ENCODE measurements around the gene PTPRO.

Gene PTPRO

DNA sequence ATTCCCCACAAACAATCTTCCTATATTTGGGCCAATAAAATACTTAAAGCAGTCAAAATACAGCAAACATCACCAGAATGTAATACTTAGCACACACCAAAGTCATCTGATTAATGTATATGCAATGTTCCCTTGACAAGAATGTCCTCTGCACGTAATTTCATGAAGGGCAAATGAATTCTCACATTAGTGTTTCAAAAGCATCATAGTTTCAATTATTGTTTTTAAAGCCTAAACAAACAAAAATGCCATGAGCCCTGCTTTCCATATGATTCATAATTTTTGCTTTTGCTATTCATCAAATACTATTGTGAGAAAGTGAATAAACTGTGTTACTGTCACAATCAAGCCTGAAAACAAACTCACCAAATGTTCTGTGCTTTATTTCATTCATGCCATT is 310.9 kb downstream of the PTPRO start:
- H3K4me3 ChIP-seq (replicated peaks; ENCODE audit: low read depth, low read length), result no peak overlapping the region
- DNase-seq (ENCODE audit: extremely low read depth, low read depth), result no peak
- TF ChIP-seq, protein P1, sequence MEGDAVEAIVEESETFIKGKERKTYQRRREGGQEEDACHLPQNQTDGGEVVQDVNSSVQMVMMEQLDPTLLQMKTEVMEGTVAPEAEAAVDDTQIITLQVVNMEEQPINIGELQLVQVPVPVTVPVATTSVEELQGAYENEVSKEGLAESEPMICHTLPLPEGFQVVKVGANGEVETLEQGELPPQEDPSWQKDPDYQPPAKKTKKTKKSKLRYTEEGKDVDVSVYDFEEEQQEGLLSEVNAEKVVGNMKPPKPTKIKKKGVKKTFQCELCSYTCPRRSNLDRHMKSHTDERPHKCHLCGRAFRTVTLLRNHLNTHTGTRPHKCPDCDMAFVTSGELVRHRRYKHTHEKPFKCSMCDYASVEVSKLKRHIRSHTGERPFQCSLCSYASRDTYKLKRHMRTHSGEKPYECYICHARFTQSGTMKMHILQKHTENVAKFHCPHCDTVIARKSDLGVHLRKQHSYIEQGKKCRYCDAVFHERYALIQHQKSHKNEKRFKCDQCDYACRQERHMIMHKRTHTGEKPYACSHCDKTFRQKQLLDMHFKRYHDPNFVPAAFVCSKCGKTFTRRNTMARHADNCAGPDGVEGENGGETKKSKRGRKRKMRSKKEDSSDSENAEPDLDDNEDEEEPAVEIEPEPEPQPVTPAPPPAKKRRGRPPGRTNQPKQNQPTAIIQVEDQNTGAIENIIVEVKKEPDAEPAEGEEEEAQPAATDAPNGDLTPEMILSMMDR (IDR thresholded peaks at IDR 0.05; ENCODE audit: low read depth, low read length, missing control alignments), result no peak

DNA sequence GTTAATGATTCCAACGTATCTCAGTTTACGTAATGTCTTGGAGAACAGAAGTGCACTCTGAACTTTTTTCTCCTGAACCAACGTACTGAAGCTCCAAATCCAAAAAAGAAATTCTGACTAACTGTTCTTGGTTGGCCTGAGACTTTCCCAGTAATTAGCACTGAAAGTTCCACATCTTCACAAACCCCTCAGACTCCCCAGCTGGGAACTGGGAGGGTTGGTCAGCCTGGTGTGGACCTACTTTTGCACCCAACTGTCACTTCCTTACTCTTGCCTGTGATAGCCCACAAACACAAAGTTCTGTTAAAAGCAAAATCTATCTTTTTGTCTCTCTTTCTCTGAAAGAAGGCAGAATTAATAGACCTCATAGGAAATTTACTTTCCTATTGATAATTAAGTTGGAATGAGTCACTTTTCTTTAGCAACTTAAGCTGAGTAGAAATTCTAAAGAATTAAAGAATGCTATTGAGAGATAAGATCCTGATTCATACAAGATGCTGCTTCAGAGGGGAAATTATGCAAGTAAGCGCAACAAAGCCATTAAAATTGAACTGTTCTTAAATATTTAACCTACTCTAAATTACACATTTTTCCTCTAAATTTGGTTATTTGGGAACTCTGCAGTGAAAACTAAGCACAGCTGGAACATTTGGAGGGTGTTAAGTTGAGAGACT is 311.8 kb downstream of the PTPRO start:
- TF ChIP-seq, protein P1 (IDR thresholded peaks at IDR 0.05; ENCODE audit: low read depth, low read length, missing control alignments), result no peak
- no peak for DNase-seq (ENCODE audit: extremely low read depth, low read depth)
- H3K4me3 ChIP-seq (replicated peaks; ENCODE audit: low read depth, low read length), result no peak overlapping the region

DNA sequence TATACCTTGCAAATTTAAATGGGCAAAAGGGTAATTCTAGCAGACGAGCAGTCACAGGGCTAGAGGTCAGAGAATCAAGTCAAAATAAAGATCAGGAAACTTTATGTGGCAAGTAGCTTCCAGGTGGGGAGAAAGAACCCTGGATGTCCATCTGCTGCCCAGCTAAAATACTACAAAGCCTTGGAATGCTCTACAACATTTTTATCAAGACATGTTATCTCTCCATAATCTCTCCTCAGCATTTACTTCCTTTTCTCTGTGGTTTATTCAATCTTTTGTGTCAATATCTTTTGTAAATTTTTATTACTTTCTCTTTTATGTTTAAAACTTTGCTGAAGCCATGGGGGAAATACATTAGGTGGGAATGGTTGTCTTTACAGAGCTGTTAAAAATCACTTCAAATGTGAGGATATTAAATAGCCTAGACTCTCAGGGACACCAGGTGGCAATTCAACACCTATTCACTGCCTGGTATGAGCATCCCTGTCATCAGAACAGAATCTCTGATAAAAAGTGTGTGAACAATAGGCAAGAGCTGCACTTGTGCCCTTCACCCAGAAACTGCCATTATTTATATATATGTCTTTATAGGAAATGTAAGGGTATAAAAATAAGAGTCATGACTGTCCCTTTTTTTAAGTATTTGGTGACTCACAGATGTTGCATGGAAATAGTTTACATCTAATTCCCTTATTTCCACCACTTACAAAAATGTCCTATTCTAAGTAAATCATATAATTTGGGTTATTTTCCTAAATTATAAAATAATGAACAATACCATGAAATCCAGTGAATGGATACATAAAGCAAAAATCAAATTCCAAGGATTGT is 314.0 kb downstream of the PTPRO start:
- TF ChIP-seq, protein P1 (IDR thresholded peaks at IDR 0.05; ENCODE audit: low read depth, low read length, missing control alignments), result no peak
- no peak for DNase-seq (ENCODE audit: extremely low read depth, low read depth)
- no peak overlapping the region for H3K4me3 ChIP-seq (replicated peaks; ENCODE audit: low read depth, low read length)

DNA sequence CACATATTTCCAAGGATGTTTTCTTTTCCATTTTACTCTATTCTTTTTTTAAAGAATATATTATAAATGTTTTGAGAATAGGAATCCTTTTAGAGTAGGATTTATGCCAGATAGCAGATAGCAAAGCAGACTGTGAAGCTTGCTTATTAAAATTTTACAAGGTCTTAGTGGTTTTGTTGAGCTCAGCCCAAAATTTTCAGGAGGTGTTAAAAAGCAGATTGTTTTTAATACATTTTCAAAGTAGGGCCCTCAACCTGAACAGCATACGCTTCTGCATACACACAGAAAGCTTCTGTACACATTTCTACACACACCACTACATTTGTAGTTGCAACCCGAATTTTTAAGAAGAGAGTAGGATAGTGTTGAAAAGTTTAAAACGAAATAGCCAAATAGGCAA is 315.9 kb downstream of the PTPRO start:
- H3K4me3 ChIP-seq (replicated peaks; ENCODE audit: low read depth, low read length), result no peak overlapping the region
- no peak for DNase-seq (ENCODE audit: extremely low read depth, low read depth)
- TF ChIP-seq, protein P1 (IDR thresholded peaks at IDR 0.05; ENCODE audit: low read depth, low read length, missing control alignments), result no peak

DNA sequence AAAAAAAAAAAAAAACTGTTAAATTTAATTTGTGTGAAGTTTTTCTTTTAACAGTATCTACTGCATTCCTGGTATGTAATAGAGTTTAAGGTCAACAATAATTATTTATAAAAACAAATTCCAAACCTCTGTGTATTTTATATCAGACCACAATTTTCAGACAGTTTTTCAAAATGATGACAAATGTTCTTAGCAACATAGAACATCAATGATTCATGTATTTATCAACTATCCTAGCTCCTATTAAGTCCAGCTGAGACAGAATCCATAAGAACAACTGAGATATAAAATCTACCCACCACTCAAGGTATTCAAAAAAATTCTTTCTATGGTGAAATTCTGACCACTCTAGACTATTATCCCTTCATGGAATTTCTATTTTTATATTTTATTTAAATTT is 322.4 kb downstream of the PTPRO start:
- TF ChIP-seq, protein P1 (IDR thresholded peaks at IDR 0.05; ENCODE audit: low read depth, low read length, missing control alignments), result no peak
- DNase-seq (ENCODE audit: extremely low read depth, low read depth), result no peak
- no peak overlapping the region for H3K4me3 ChIP-seq (replicated peaks; ENCODE audit: low read depth, low read length)

DNA sequence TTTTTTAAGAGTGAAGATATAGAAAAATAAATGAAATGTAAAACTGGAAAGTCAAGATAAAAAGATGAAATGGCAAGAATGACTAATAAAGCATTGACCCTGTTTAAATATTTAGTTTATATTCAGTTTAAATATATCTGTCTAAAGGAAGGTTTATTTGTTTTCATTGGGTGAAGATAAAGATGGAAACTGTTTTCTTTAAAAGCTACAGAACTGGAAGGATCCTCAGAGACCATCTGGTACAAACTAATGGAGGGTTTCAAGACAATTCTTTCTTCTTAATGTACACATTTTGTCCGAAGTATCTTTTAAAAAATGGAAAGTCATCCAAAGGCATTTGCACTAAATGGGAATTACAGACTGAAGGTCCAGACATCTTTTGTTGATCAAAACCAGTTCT is 324.3 kb downstream of the PTPRO start:
- no peak for DNase-seq (ENCODE audit: extremely low read depth, low read depth)
- H3K4me3 ChIP-seq (replicated peaks; ENCODE audit: low read depth, low read length), result no peak overlapping the region
- TF ChIP-seq, protein P1 (IDR thresholded peaks at IDR 0.05; ENCODE audit: low read depth, low read length, missing control alignments), result no peak
